MCF 10A (cell line): ENCODE measurements around the gene CROCC. TPM values are rescaled to one million over a fixed set of nuclear protein-coding genes. Genes with fewer than 3 reads are reported as not detected.
A peak's percentile ranks its signal among the peaks of the same experiment; 100 is the strongest.
"Not testable (repeated sequence)": the region's sequence is repeated elsewhere in the genome, so short reads cannot be mapped to it uniquely, and the experiment has no call there.

Source experiments
- BruUV-seq: library from RNA; stranded (reverse); fragments of 400-500 nt; replicated peaks from 2 replicates; lab custom pipeline; 2021; lab: Mats Ljungman, UMichigan
- CTCF ChIA-PET: fragments of 300-600 bp; sonication (Branson Sonifier 250); formaldehyde crosslinking; extraction: SDS; loops from one replicate; lab custom pipeline; 2021; ENCODE audit warnings: antibody characterized with exemption, inconsistent platforms; lab: Yijun Ruan, JAX
- POLR2A ChIA-PET: fragments of 300-600, 350-650 bp; sonication (Branson Sonifier 250); formaldehyde crosslinking; extraction: SDS; loops from one replicate; lab custom pipeline; 2020; ENCODE audit warnings: antibody characterized with exemption, inconsistent platforms; lab: Yijun Ruan, JAX
- DNase-seq: peaks from one replicate; pipeline ENCODE4 v3.0.0-alpha.2; 2018; ENCODE audit not compliant: unreplicated experiment
- H3K27ac Mint-ChIP-seq: one replicate; pipeline ENCODE4 v1.8.0; 2022; ENCODE audit warnings: mild to moderate bottlenecking, low read depth, mixed read lengths; ENCODE audit not compliant: unreplicated experiment
- H3K27me3 Mint-ChIP-seq: one replicate; pipeline ENCODE4 v1.8.0; 2022; ENCODE audit warnings: mixed read lengths; ENCODE audit not compliant: insufficient read depth, unreplicated experiment
- H3K36me3 Mint-ChIP-seq: one replicate; pipeline ENCODE4 v1.8.0; 2022; ENCODE audit warnings: mild to moderate bottlenecking, moderate library complexity, mixed read lengths; ENCODE audit not compliant: insufficient read depth, unreplicated experiment
- H3K4me1 Mint-ChIP-seq: one replicate; pipeline ENCODE4 v1.8.0; 2022; ENCODE audit warnings: mixed read lengths; ENCODE audit not compliant: insufficient read depth, unreplicated experiment
- H3K4me3 Mint-ChIP-seq: one replicate; pipeline ENCODE4 v1.8.0; 2022; ENCODE audit warnings: mild to moderate bottlenecking, moderate library complexity, mixed read lengths; ENCODE audit not compliant: unreplicated experiment
- H3K9me3 Mint-ChIP-seq: one replicate; pipeline ENCODE4 v1.8.0; 2022; ENCODE audit warnings: mixed read lengths; ENCODE audit not compliant: unreplicated experiment
- intact Hi-C: fragments of 100-400 bp; cut with micrococcal nuclease; formaldehyde crosslinking; loops from 2 replicates; pipeline ENCODE4 v1.14.1; 2022
- total RNA-seq: library from RNA; stranded (reverse); gene quantifications from 2 replicates; pipeline ENCODE4 v1.2.3, GENCODE V29; 2022
- TF ChIP-seq, protein P1 (sequence below): fragments of 200-600 bp; IDR thresholded peaks from one replicate; pipeline ENCODE4 v1.8.0; 2022; ENCODE audit warnings: antibody characterized with exemption, mild to moderate bottlenecking; ENCODE audit not compliant: unreplicated experiment

Gene CROCC
- total RNA-seq, 1 experiment from 2014 or later: 9.6 TPM

DNA sequence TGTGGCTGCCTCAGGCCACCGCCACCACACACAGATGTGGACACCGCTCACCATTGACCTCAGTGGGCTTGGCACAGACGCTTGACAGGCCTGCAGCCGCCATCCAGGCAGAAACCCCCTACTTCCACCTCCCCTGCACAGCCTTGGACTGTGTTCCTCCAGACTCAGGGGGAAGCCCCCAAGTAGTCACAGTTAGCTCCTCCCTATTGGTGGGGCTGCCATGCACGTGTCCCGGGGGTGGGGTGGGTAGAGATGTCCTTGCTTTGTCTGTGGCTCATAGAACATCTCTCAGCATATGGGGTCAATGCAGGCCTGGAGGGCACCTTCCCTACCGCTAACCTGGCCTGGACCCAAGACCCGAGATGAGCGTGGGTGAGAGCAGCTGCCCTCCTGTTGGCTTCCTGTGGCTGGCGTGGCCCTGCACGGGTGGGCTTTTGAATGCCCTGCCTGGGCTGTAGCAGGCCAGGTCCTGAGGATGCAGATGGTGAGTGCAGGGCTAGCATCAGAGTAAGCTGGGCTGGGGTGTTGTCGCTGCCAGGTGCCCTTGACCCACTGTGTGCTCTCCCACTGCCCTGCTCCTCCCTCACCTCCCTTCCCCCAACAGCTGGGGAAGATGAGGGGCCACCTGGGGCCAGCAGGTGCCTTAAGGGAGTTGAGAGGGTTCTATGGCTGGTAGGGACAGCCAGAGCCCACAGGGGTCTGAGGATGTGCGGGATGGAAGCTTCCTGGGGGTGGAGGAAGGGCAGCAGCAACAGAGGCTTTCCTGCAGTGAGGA, 6.2 kb downstream of the CROCC start:
- TF ChIP-seq, protein P1, sequence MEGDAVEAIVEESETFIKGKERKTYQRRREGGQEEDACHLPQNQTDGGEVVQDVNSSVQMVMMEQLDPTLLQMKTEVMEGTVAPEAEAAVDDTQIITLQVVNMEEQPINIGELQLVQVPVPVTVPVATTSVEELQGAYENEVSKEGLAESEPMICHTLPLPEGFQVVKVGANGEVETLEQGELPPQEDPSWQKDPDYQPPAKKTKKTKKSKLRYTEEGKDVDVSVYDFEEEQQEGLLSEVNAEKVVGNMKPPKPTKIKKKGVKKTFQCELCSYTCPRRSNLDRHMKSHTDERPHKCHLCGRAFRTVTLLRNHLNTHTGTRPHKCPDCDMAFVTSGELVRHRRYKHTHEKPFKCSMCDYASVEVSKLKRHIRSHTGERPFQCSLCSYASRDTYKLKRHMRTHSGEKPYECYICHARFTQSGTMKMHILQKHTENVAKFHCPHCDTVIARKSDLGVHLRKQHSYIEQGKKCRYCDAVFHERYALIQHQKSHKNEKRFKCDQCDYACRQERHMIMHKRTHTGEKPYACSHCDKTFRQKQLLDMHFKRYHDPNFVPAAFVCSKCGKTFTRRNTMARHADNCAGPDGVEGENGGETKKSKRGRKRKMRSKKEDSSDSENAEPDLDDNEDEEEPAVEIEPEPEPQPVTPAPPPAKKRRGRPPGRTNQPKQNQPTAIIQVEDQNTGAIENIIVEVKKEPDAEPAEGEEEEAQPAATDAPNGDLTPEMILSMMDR: no peak

DNA sequence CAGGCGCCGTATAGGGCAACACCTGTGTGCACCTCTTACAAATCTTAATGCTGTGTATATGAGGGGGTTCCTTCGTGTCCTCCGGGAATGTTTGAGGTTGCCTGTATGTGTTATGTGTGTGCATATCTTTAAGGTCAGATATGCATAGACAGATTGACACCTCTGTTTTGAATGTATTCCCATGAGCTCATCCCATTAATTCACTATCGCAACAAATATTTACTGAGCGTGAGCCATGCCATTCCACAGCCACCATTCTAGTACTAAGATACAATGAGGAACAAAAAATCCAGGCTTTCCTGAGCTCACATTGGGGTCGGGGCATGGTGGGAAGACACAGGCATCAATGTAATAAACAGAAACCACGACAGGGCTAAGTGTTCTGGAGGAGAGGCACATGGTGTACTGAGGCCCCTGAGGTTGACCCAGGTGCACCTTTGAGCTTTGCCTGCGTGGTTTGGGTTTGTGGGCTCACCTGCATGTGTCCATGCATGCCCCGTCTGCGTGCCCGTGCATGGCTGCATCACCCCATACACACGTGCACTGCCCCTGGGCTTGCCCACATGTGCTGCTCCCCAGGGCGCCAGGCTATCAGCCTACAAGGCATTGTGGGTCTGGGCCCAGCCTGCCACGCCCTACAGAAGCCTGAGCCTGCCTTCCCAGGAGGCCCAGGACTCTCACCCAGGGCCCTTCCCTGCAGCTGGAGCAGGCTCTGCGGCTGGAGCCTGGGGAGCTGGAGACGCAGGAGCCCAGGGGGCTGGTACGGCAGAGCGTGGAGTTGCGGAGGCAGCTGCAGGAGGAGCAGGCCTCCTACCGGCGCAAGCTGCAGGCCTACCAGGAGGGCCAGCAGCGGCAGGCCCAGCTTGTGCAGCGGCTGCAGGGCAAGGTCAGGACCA, 7.7 kb downstream of the CROCC start:
- POLR2A ChIA-PET: interaction anchor here (0.6 to 3.2 kb wide), 3 partner anchors 19 to 510 kb away, joined by 3 to 12 read pairs (median 4); partner anchors contain the start of gene RCC2
- H3K9me3 Mint-ChIP-seq, H3K27ac Mint-ChIP-seq, BruUV-seq, H3K27me3 Mint-ChIP-seq, H3K4me3 Mint-ChIP-seq, DNase-seq, intact Hi-C loops: not testable (repeated sequence)
- Mint-ChIP-seq H3K36me3 (peaks cover 12% of the 10 kb centered on the region), H3K4me1 (peaks cover 29% of the 10 kb centered on the region)
- CTCF ChIA-PET: interaction anchor here (0.6 to 0.7 kb wide), 2 partner anchors 19 to 119 kb away, joined by 3 to 4 read pairs; no protein-coding TSS in a partner anchor

More for the DNA sequence above, 6.2 kb downstream of the CROCC start:
- CTCF ChIA-PET: no interaction called here
- Mint-ChIP-seq H3K27me3 (no peaks in the 10 kb centered on the region), H3K4me3 (no peak overlapping the region), H3K36me3 (peaks cover 3% of the 10 kb centered on the region), H3K4me1 (peaks cover 31% of the 10 kb centered on the region), H3K9me3 (no peaks in the 10 kb centered on the region), H3K27ac (peak overlapping the region; percentile 36)
- intact Hi-C loops: no loop called here
- POLR2A ChIA-PET: interaction anchor here (0.7 to 3.2 kb wide), 2 partner anchors 20 to 32 kb away, joined by 3 to 12 read pairs; no protein-coding TSS in a partner anchor
- BruUV-seq: no TSS peak
- DNase-seq: no peak

DNA sequence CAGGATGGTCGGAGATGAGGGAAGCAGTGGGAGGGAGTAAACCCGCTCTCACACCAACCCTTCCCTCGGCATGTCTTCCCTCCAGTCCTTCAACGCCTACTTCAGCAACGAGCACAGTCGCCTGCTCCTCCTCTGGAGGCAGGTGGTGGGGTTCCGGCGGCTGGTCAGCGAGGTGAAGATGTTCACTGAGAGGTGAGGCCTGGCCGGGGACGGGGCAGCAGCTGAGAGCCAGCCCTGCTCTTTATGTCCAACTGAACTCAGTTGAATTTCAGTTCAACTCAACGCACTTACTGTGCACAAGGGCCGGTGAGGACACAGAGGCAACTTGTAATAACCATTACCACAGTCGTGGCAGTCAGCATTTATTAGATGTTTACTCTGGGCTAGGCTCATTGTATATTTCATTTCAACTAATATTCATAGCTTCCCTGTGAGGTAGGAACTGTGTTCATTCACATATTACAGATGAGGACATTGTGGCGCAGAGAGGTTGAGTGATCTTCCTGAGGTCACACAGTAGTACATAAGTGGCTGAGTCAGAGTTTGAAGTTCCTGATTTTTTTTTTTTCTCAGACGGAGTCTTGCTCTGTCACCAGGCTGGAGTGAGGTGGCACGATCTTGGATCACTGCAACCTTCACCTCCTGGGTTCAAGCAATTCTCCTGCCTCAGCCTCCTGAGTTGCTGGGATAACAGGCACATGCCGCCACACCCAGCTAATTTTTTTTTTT, 9.6 kb downstream of the CROCC start:
- H3K27ac Mint-ChIP-seq, H3K4me3 Mint-ChIP-seq, H3K9me3 Mint-ChIP-seq, BruUV-seq, H3K4me1 Mint-ChIP-seq, intact Hi-C loops, DNase-seq, H3K27me3 Mint-ChIP-seq: not testable (repeated sequence)
- ChIA-PET CTCF (interaction anchor here (0.7 kb wide), 1 partner anchor 446 kb away, joined by 3 read pairs; no protein-coding TSS in a partner anchor), POLR2A (interaction anchor here (3.2 kb wide), 1 partner anchor 17 kb away, joined by 12 read pairs; no protein-coding TSS in a partner anchor)
- H3K36me3 Mint-ChIP-seq: peaks cover 12% of the 10 kb centered on the region

DNA sequence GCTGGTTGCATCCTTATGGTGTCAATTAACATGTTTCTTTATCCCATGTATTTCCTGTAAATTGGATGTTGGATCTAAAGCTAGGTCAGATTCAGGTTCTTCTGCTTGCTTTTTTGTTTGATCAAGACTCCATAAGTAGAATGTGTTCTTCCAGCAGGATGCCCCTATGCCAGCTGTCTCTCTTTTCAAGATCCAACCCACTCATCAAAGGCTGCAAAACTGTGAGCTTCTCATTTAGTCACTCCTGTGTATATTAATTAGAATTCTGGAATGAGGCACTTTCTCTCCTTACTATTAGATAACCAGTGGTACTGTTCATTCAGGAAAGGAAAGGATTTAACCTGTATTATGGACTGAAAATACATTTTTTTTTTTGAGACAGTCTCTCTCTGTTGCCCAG, 12.2 kb downstream of the CROCC start:
- BruUV-seq, H3K4me3 Mint-ChIP-seq, H3K9me3 Mint-ChIP-seq, H3K27ac Mint-ChIP-seq, H3K4me1 Mint-ChIP-seq, DNase-seq, H3K27me3 Mint-ChIP-seq, intact Hi-C loops: not testable (repeated sequence)
- H3K36me3 Mint-ChIP-seq: peaks cover 19% of the 10 kb centered on the region
- CTCF ChIA-PET: interaction anchor here (0.7 to 1.2 kb wide), 3 partner anchors 13 to 313 kb away, joined by 3 to 4 read pairs (median 3); no protein-coding TSS in a partner anchor
- POLR2A ChIA-PET: interaction anchor here (0.7 kb wide), 1 partner anchor 8 kb away, joined by 3 read pairs; no protein-coding TSS in a partner anchor

DNA sequence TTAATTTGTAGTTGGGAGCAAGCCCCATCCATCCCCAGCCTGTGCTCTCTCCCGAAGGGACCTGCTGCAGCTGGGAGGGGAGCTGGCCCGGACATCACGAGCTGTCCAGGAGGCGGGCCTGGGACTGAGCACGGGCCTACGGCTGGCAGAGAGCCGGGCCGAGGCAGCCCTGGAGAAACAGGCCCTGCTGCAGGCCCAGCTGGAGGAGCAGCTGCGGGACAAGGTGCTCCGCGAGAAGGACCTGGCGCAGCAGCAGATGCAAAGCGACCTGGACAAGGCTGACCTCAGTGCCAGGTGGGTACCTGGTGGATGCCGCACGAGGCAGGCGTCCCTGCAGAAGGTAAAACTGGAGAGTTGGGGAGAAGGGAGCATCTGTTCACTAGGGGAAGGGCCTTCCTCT, 14.8 kb downstream of the CROCC start:
- H3K4me3 Mint-ChIP-seq, H3K27me3 Mint-ChIP-seq, H3K4me1 Mint-ChIP-seq, POLR2A ChIA-PET, H3K27ac Mint-ChIP-seq, DNase-seq, BruUV-seq, H3K9me3 Mint-ChIP-seq, intact Hi-C loops: not testable (repeated sequence)
- peaks cover 32% of the 10 kb centered on the region for H3K36me3 Mint-ChIP-seq
- CTCF ChIA-PET: interaction anchor here (0.6 to 1.6 kb wide), 2 partner anchors 11 to 215 kb away, joined by 3 to 6 read pairs; no protein-coding TSS in a partner anchor
